Astrocyte of the hippocampus (primary cell): Measurements from ENCODE around the gene MAP3K3.

Source experiments
- DNase-seq: peaks from one replicate; pipeline ENCODE4 v3.0.0; 2011; ENCODE audit warnings: low read depth, low spot score

MAP3K3 gene

DNA sequence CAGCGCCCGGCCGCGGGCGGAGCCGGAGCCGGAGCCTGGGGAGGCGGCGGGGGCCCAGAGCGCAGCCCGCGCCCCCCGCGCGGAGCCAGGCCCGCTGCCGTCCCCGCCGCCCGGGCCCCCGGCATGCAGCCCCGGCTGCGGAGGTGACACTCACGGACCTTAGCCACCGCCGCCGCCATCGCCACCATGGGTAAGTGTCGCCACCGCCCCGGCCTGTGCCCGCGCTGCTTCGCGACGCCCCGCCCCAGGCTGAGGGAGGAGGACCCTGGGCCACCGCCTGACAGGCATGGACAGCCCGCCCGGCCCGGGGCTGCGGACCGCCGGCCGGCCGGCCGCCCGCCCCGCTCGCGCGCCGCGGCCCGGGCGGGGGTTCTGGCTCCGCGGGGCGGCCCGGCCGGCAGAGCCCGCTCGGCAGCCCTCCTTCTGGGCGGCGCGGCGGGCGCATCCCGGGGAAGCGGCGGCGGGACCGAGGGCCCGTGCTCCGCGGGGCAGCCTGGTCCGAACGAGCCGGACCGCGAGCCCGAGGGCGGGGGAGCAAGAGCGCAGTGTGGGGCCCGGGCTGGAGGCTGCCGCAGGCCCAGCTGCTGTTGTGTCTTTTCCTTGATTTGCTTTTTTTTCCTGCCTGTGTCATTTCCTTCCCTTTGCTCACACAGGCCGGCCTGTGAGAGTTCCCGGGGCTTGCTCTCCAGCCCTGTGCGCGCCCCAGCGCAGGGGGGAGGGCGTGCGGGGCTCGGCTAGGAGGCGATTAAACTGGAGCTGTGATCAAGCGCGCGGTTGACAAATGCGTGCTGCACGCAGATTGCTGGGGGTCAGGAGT is 565 bp downstream of the MAP3K3 start:
- DNase-seq, result peak; percentile 79

GRCh38 chr17:63623786-63624530 is 1.7 kb downstream of the MAP3K3 start:
- no peak for DNase-seq

DNA sequence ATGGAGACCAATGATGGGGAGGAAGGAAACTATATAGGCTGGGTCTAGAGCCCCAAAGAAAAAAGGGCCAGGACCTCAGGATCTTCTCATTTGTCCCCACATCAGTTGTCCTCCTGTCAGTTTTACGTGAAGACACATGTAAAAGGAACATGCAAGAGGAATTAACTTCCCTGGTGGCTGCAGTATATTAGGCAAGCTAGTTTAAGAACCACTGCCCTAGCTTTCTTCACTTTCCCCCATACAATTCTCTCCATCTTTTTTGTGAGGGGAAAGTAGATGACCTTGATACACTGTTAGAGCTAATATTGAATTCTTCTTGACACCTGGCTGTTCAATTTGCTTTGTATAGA is 2.3 kb downstream of the MAP3K3 start:
- DNase-seq, result no peak

DNA sequence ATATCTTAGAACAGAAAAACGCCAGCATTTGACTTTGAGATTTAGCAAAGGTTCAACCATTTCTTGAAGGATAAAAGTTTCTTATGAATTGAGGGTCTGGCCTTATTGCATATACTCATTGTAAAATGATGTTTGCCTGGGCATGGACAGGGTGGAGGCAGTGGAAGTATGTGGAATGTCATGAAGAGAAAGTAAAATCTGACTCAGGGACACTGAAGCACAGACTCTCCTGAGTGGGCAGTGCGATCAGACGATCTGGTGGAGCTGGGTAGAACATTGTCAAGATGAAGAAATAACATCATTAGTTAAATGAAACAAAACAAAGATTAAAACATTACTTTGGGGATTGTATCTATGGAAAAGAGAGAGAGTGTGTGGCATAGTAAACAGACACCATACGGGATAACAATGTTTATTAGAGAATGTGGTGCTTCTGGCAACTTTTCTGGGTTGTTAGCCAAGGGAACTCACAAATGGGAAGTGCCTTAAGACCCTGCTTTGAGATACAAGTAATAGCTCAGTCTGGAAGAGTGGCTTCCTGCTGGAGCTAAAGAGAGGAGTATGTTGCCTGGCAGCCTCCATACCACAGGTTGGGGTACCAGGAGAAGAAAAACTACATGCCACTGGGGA is 4.4 kb downstream of the MAP3K3 start:
- DNase-seq, result no peak

DNA sequence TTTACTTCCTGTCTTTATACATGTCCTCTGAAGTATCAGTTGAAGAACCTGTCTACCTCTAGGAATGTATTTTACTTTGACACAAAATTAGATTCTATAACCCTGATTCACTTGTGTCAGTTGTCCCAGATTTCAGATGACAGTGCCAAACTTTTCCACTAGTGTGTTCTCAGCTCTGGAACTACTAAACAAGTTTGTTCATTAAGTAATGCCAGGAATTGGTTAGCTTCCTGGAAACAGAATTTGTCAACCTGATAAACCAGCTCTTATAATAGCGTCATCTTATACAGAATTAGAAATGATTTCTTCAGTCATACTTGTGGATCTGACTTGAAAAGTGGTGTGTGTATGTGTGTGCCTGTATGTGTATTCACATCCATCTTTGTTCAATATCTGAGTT is 7.4 kb downstream of the MAP3K3 start:
- no peak for DNase-seq

DNA sequence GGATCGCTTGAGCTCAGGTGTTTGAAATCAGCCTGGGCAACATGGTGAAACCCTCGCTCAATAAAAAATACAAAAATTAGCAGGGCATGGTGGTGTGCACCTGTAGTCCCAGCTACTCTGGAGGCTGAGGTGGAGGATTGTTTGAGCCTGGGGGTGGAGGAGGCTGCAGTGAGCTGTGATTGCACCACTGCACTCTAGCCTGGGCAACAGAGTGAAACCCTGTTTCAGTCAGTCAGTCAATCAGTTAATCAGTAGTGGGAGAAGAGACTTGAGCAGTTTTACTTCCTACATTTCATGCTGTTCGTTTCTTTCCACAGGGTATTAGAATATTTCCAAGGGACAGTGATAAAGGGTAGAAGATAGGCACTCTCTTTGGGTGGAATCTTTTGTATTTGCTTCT is 8.8 kb downstream of the MAP3K3 start:
- DNase-seq, result no peak

DNA sequence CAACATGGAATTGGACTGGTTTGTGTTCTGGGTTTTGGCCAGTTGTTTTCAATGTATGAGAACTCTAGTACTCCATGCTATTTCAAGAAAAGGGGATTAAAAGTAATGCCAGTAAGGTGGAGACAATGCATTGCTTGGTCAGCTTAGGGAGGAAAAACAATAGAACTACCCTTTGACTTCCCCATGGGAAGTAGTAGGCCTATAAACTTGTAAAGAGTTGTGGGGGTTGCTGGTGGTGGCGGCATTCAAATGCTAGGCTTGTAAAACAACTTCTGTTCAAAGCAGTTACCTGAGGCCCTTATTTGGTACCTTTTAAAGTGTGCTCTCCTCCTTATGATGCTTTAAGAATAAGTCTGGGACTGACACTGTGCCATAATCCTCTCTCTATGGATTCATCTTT is 9.4 kb downstream of the MAP3K3 start:
- no peak for DNase-seq

DNA sequence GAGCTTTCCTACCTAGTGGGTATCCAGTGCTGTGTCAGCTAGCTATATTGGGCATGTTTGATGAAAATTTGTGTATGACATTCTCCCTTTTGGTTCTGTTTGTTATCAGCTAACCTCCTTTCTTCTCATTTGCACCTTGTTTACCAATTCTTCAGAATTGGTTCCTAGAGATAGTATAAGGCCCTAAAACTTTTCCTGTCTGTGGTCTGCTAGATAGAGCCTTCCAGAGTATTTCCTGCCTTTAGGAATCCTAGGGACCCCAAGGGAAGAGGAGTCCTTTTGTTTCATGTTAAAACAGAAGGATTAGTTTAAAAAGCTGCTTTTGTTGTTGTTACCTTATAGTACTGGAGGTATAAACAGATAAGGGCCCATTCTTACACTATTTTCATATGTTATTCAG is 11.5 kb downstream of the MAP3K3 start:
- no peak for DNase-seq

GRCh38 chr17:63634163-63634562 is 11.9 kb downstream of the MAP3K3 start:
- peak; percentile 22 for DNase-seq

- no peak for DNase-seq
Measured at GRCh38 chr17:63634816-63635215, 12.6 kb downstream of the MAP3K3 start.

DNA sequence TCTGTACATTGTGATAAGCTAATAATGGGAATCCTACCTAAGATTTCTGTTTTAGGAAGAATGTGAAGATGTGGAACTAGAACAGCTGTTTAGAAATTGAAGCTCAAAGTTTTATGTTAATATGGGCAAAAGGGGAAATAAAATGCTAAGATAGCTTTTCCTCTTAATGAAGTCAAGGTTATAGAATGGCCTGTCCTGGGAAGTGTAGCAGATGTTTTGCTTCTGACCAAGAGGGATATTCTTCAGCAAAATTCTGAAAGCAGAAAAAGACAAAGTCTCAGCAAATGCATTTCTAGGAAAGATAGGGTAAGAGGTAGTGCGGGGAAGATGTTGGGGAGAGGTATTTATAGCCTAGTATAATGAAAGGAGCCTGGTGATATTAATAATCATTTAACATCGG is 13.1 kb downstream of the MAP3K3 start:
- DNase-seq, result no peak

DNA sequence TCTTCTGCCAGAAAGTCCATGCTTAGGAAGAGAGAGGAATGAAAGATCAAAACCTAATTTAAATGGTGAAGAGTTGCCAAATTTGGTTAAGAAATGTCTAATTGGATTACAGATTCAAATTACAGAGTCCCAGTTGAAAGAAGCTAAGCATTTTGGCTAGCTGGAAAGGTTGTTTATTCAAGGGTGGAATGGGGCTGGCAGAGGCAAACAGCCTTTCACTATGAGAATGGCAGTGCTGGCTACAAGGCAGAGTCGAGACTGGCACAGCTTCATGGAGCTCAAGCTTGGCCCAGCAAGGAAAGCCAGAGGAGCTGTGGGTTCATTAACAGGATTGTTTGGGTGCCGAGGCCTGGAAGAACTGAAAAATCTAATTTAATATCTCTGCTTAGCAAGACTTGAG is 13.6 kb downstream of the MAP3K3 start:
- DNase-seq, result peak; percentile 31

- no peak for DNase-seq
Measured at GRCh38 chr17:63639125-63639524, 16.9 kb downstream of the MAP3K3 start.

DNA sequence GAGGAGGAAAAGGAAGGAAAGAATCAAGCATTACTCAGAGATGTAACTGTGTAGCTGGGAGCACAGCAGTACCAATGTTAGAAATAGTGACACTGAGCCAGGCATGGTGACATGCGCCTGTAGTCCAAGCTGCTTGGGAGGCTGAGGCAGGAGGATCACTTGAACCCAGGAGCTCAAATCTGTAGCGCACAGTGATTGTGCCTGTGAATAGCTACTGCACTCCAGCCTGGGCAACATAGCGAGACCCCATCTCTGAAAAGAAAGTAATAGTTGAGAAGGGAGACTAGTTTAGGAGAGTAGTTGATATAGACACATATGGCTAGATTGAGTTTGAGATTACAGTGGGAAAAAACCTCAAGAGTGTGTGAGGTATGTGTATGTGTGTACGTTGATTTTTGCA is 17.8 kb downstream of the MAP3K3 start:
- no peak for DNase-seq

DNA sequence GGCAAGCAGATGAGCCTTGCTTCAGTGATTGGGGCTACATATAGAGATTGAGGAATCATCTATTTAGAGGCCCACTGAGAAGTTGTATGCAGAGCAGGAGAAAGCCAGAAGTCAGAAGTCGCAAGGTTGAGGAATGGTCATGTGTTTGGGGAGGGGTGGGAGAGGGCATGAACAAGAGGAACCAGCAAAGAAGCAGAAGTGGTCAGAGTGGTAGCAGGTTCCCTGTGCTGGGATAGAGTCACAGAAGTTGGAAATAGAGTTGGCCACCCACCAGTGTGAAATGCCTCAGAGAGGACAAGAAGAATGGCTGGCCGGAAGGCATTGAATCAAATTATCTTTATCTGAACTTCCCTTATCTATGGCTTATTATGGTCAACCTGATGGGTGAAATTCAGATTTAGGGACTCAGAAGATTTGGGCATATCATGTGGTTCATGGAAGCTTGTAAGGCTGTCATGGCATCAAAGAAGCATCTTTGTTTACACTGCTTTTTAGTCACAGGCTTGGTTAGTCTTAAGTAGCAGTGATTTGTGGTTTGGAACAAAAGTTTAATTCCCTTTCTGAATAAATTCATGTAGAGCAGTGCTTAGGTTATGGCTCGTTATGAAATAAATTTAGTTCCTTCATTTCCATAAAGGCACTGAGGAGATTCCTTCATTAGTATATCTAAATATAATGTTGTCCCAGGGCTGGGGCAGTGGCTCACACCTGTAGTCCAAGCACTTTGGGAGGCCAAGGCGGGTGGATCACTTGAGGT is 19.7 kb downstream of the MAP3K3 start:
- DNase-seq, result no peak

GRCh38 chr17:63644846-63645245 is 22.6 kb downstream of the MAP3K3 start:
- no peak for DNase-seq

GRCh38 chr17:63645775-63646487 is 23.7 kb downstream of the MAP3K3 start:
- DNase-seq, result peak; percentile 86

DNA sequence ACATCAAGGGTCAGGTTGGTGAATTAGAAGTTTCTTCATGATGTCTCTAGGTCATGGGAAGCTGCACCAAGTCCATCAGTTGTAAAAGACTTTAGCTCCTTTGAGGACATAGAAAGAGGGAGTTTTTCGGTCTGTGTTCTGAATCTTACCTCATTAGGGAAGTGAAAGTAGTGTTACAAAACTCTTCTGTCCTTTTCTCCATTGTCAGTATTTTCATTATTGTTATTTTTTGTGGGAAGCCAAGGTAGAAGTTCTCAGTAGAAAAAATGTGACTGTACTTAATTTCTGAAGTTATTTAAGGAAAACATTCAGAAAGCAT is 24.2 kb downstream of the MAP3K3 start:
- DNase-seq, result no peak

GRCh38 chr17:63647065-63647725 is 25.0 kb downstream of the MAP3K3 start:
- DNase-seq, result peak; percentile 96

- DNase-seq, result peak; percentile 23
Measured at GRCh38 chr17:63647936-63648335, 25.7 kb downstream of the MAP3K3 start.

DNA sequence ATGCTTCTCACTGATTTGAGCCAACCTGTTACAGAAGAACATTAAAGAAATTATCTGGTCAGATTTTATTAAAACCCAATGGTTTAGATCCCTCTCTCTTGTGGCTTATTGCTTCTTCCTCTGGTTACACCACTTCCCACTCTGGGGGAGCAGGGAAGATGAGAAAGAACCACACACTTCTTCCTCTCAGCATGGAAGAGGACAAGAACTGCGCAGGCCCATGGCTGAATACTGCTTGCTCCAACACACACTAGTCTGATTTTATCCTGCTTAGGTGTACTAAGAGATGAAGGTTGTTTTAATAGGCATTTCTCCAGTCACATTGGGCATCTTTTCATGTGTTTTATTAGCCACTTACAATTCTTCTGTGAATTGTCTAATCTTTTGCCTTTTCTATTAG is 27.6 kb downstream of the MAP3K3 start:
- no peak for DNase-seq
